Measurements from ENCODE around the gene MYO15B. TPM values are rescaled to one million over a fixed set of nuclear protein-coding genes. Genes with fewer than 3 reads are reported as not detected.

The MYO15B gene
- total RNA-seq, 4 donors from 2014 or later: 119 to 610 (median 170) TPM

DNA sequence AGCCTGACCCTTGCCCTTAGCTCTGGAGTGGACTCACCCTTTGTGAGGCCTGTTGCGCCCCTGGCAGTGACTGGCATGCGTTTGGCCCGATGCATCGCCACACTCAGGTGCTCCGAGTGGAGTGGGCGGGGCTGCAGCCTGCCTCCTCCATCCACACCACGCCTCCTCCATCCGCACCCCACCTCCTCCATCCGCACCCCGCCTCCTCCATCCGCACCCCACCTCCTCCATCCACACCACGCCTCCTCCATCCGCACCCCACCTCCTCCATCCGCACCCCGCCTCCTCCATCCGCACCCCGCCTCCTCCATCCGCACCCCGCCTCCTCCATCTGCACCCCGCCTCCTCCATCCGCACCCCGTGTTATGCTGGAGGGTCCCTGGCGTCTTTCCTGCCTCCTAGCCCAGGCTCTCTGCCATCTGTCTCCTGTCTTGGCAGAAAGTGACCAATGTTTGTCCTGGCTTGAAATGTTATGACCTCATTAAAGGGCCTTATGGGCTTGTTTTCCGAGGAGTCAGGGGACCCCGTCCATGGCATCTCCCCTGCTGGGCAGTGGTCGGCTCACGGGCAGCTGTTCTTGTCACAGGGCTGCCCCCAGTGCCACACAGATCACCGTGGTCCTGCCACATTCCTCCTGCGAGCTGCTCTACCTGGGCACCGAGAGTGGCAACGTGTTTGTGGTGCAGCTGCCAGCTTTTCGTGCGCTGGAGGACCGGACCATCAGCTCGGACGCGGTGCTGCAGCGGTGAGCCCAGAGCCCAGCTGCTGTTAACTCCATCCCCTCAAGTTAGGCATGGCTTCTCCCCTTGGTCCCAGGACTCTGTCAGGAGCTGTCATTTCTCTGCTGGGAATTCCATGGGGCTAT, 28.7 kb upstream of the MYO15B start:
- no peaks in the 10 kb centered on the region for H3K36me3 ChIP-seq
- H3K9me3 ChIP-seq: no peaks in the 10 kb centered on the region
- no peak for DNase-seq
- H3K4me1 ChIP-seq: no peaks in the 10 kb centered on the region
- no peak for TF ChIP-seq POLR2A (IDR thresholded peaks at IDR 0.05)
- TF ChIP-seq, protein P1, sequence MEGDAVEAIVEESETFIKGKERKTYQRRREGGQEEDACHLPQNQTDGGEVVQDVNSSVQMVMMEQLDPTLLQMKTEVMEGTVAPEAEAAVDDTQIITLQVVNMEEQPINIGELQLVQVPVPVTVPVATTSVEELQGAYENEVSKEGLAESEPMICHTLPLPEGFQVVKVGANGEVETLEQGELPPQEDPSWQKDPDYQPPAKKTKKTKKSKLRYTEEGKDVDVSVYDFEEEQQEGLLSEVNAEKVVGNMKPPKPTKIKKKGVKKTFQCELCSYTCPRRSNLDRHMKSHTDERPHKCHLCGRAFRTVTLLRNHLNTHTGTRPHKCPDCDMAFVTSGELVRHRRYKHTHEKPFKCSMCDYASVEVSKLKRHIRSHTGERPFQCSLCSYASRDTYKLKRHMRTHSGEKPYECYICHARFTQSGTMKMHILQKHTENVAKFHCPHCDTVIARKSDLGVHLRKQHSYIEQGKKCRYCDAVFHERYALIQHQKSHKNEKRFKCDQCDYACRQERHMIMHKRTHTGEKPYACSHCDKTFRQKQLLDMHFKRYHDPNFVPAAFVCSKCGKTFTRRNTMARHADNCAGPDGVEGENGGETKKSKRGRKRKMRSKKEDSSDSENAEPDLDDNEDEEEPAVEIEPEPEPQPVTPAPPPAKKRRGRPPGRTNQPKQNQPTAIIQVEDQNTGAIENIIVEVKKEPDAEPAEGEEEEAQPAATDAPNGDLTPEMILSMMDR (IDR thresholded peaks at IDR 0.05): no peak
- no peaks in the 10 kb centered on the region for H3K27me3 ChIP-seq
- intact Hi-C loops (cut with DNase I; ENCODE audit: low total_unique reads): no loop called here
- H3K4me3 ChIP-seq: no peak overlapping the region
- no peak overlapping the region for H3K27ac ChIP-seq

- Histone ChIP-seq H3K27ac (no peak overlapping the region), H3K9me3 (no peaks in the 10 kb centered on the region), H3K4me1 (no peaks in the 10 kb centered on the region), H3K4me3 (no peak overlapping the region), H3K27me3 (no peaks in the 10 kb centered on the region), H3K36me3 (no peaks in the 10 kb centered on the region)
- TF ChIP-seq POLR2A (IDR thresholded peaks at IDR 0.05): no peak
- TF ChIP-seq, protein P1 (IDR thresholded peaks at IDR 0.05): no peak
- intact Hi-C loops (cut with DNase I; ENCODE audit: low total_unique reads): no loop called here
- no peak for DNase-seq
These were observed 27.6 kb upstream of the MYO15B start for GRCh38 chr17:75559958-75560533.

DNA sequence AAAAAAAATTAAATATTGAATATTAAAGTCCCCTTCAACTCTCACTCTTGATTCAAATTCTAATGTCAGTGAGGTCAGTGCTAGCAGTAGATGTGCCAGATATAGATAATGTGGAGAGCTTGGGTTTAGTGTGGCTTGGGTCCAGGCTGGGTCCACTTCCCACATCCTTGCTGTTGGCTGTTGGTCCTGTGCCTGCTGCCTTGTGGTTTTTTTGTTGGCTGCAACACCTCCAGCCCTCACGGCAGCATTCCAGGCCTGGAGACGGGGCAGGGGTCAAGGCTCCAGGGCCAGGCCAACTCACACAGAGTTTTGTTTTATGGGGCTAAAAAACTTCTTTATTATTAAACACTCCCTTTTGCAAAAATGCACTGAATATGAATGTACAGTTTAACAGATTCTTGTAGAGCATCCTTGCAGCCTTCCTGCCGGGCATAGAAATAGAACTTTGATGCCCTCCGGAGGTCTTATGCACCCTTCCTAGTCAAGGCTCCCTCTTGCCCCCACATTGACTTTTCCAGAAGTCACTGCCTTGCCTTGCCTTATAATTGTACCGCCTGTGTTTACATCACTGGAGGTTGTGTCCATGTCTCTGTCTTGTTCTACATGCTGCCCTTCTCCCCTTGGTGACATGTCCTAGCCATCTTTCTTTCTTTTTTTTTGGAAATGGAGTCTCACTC, 25.5 kb upstream of the MYO15B start:
- no peaks in the 10 kb centered on the region for H3K27me3 ChIP-seq
- no peak overlapping the region for H3K27ac ChIP-seq
- no peak for DNase-seq
- intact Hi-C loops (cut with DNase I; ENCODE audit: low total_unique reads): no loop called here
- H3K9me3 ChIP-seq: no peaks in the 10 kb centered on the region
- no peak for TF ChIP-seq POLR2A (IDR thresholded peaks at IDR 0.05)
- TF ChIP-seq, protein P1 (IDR thresholded peaks at IDR 0.05): no peak
- H3K4me1 ChIP-seq: no peaks in the 10 kb centered on the region
- no peaks in the 10 kb centered on the region for H3K36me3 ChIP-seq
- H3K4me3 ChIP-seq: no peak overlapping the region

- intact Hi-C loops (cut with DNase I; ENCODE audit: low total_unique reads): no loop called here
- Histone ChIP-seq H3K27ac (no peak overlapping the region), H3K9me3 (no peaks in the 10 kb centered on the region), H3K4me3 (no peak overlapping the region), H3K36me3 (no peaks in the 10 kb centered on the region), H3K4me1 (no peaks in the 10 kb centered on the region), H3K27me3 (no peaks in the 10 kb centered on the region)
- TF ChIP-seq, protein P1 (IDR thresholded peaks at IDR 0.05): no peak
- TF ChIP-seq POLR2A (IDR thresholded peaks at IDR 0.05): no peak
- no peak for DNase-seq
These were observed 24.4 kb upstream of the MYO15B start for GRCh38 chr17:75563063-75563758.

Measured in uterus (tissue), 4 donors.